Smooth muscle cell (in vitro differentiated cells): ENCODE results near the gene IPCEF1. TPM values are rescaled to one million over a fixed set of nuclear protein-coding genes. Genes with fewer than 3 reads are reported as not detected.

ENCODE experiments used
- DNase-seq: peaks from one replicate; lab custom pipeline; 2025; ENCODE audit not compliant: unreplicated experiment; lab: John Stamatoyannopoulos, UW
- H2AFZ ChIP-seq: fragments of 200-600 bp; sonication (generic); 2 replicates; pipeline ENCODE4 v1.6.0; 2016; ENCODE audit warnings: antibody characterized with exemption, low read depth, mild to moderate bottlenecking
- H3F3A ChIP-seq: fragments of 200-600 bp; sonication (generic); 2 replicates; pipeline ENCODE4 v1.6.0; 2017; ENCODE audit warnings: antibody characterized with exemption, low read depth
- H3K27ac ChIP-seq: fragments of 200-600 bp; sonication (generic); 2 replicates; pipeline ENCODE4 v1.5.1; 2016; ENCODE audit warnings: low read depth, mild to moderate bottlenecking
- H3K27me3 ChIP-seq: fragments of 200-600 bp; sonication (generic); 2 replicates; pipeline ENCODE4 v1.6.1; 2016; ENCODE audit warnings: low read depth, mild to moderate bottlenecking
- H3K36me3 ChIP-seq: fragments of 200-600 bp; sonication (generic); 2 replicates; pipeline ENCODE4 v1.5.1; 2016; ENCODE audit warnings: low read depth
- H3K4me1 ChIP-seq: fragments of 200-600 bp; sonication (generic); 2 replicates; pipeline ENCODE4 v1.5.1; 2016; ENCODE audit warnings: low read depth
- H3K4me2 ChIP-seq: fragments of 200-600 bp; sonication (generic); 2 replicates; pipeline ENCODE4 v1.6.0; 2016; ENCODE audit warnings: mild to moderate bottlenecking
- H3K4me3 ChIP-seq: fragments of 200-600 bp; sonication (generic); 2 replicates; pipeline ENCODE4 v1.5.1; 2016; ENCODE audit warnings: mild to moderate bottlenecking
- H3K79me2 ChIP-seq: fragments of 200-600 bp; sonication (generic); 2 replicates; pipeline ENCODE4 v1.6.0; 2016; ENCODE audit warnings: low read depth, mild to moderate bottlenecking
- H3K9ac ChIP-seq: fragments of 200-600 bp; sonication (generic); 2 replicates; pipeline ENCODE4 v1.6.0; 2016; ENCODE audit warnings: low read depth
- H3K9me3 ChIP-seq: fragments of 200-600 bp; sonication (generic); replicated peaks from 2 replicates; pipeline ENCODE4 v1.5.1; 2016; ENCODE audit warnings: low read depth
- H4K20me1 ChIP-seq: fragments of 200-600 bp; sonication (generic); 2 replicates; pipeline ENCODE4 v1.6.0; 2016; ENCODE audit warnings: low read depth
- WGBS: methylation state at CpG from one replicate; pipeline ENCODE4 v1.1.7; 2016; ENCODE audit warnings: low lambda C conversion rate; 5-methylcytosine and 5-hydroxymethylcytosine counted together
- polyA plus RNA-seq: library from polyadenylated mRNA; unstranded; fragments of >200 nt; fragmentation: Nextera tagmentation; extraction: Ambion mirVana; gene quantifications from 2 replicates; pipeline ENCODE4 v1.2.1, GENCODE V29; 2016
- total RNA-seq: library from RNA; depleted of rRNA; stranded (reverse); fragments of >200 nt; gene quantifications from 2 replicates; pipeline ENCODE4 v1.2.3, GENCODE V29; 2014
- TF ChIP-seq, protein P1 (sequence below): fragments of 200-600 bp; sonication (generic); IDR thresholded peaks from 2 replicates; pipeline ENCODE4 v1.5.1; 2017; ENCODE audit warnings: borderline replicate concordance, mild to moderate bottlenecking, antibody characterized with exemption; ENCODE audit not compliant: insufficient read depth, poor library complexity, severe bottlenecking

The IPCEF1 gene
- total and polyA plus RNA-seq, 2 experiments from 2014 or later = 0.04 TPM; not detected in 1

DNA sequence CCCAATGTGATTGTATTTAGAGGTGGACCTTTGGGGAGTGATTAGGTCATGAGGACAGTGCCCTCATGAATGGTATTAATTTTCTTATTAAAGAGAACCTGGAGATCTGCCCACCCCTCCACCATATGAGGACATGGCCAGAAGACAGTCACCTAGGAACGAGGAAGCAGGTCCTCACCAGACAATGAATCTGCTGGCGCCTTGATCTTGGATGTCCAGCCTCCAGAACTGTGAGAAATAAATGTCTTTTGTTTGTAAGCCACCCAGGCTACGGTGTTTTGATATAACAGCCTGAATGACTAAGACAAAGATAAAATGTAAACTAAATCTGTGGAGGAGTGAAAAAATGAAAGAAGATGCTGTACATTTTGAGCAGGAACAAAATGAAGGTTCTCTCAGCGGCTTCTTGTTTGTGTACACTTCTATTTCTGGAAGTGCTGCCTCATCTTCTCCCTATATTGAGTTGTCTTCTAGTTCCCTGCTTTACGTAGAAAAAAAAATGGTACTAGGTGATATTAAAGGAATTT is 1.5 kb upstream of the IPCEF1 start:
- WGBS = 83% methylated on average over 5 of the region's 5 CpGs
- no peak for DNase-seq
- Histone ChIP-seq H3K27ac (no peak overlapping the region), H3K36me3 (no peaks in the 10 kb centered on the region), H2AFZ (no peak overlapping the region), H3K79me2 (no peaks in the 10 kb centered on the region), H3K4me3 (no peak overlapping the region), H3K27me3 (no peaks in the 10 kb centered on the region), H3K4me2 (no peak overlapping the region), H3K9me3 (no peaks in the 10 kb centered on the region), H3K9ac (no peak overlapping the region), H4K20me1 (no peaks in the 10 kb centered on the region), H3K4me1 (no peaks in the 10 kb centered on the region), H3F3A (no peaks in the 10 kb centered on the region)
- TF ChIP-seq, protein P1, sequence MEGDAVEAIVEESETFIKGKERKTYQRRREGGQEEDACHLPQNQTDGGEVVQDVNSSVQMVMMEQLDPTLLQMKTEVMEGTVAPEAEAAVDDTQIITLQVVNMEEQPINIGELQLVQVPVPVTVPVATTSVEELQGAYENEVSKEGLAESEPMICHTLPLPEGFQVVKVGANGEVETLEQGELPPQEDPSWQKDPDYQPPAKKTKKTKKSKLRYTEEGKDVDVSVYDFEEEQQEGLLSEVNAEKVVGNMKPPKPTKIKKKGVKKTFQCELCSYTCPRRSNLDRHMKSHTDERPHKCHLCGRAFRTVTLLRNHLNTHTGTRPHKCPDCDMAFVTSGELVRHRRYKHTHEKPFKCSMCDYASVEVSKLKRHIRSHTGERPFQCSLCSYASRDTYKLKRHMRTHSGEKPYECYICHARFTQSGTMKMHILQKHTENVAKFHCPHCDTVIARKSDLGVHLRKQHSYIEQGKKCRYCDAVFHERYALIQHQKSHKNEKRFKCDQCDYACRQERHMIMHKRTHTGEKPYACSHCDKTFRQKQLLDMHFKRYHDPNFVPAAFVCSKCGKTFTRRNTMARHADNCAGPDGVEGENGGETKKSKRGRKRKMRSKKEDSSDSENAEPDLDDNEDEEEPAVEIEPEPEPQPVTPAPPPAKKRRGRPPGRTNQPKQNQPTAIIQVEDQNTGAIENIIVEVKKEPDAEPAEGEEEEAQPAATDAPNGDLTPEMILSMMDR = no peak

DNA sequence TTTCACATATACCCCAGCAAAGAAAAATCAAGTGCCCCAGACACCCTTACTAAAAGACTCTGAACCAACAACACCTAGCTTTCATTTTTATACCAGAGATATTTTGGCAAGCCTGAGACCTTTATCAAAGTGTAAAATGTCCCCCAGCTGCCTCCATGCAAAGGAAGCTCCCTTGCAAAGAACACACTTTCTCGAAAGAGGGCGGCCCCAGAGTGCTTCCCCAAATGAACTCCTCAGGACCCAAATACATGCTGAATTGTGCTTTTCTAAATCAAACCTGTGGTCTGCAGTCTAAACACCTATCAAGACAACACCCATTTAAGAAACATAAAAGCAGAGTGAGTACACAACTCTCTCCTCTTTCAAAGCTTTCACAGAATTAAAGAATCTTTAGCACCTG is 490 bp downstream of the IPCEF1 start:
- no peaks in the 10 kb centered on the region for H3K27me3 ChIP-seq
- no peak overlapping the region for H3K27ac ChIP-seq
- H3K4me1 ChIP-seq = no peaks in the 10 kb centered on the region
- no peak overlapping the region for H3K9ac ChIP-seq
- no peaks in the 10 kb centered on the region for H3F3A ChIP-seq
- TF ChIP-seq, protein P1 = no peak
- H3K79me2 ChIP-seq = no peaks in the 10 kb centered on the region
- H3K36me3 ChIP-seq = no peaks in the 10 kb centered on the region
- H2AFZ ChIP-seq = no peak overlapping the region
- H3K4me3 ChIP-seq = no peak overlapping the region
- no peaks in the 10 kb centered on the region for H4K20me1 ChIP-seq
- DNase-seq = no peak
- 95% methylated on average over 2 of the region's 2 CpGs for WGBS
- H3K9me3 ChIP-seq = no peaks in the 10 kb centered on the region
- no peak overlapping the region for H3K4me2 ChIP-seq

DNA sequence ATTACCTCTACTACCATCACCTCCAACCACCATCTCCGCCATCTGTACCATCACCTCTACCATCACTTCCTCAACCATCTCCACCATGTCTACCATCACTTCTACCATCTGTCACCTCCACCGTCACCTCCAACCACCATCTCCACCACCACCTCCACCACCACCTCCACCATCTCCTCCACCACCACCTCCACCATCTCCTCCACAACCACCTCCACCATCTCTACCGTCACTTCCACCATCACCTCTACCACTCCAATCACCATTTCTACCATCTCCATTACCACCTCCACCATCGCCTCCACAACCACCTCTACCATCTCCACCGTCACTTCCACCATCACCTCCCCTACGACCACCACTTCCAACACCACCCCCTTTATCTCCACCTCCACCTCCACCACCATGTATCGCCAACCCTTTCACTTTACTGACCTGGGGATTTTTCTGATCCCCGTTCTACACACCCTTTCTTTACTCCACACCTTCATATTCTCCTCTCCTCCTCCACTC is 2.3 kb downstream of the IPCEF1 start:
- Histone ChIP-seq H3F3A (no peaks in the 10 kb centered on the region), H3K9ac (no peak overlapping the region), H2AFZ (no peak overlapping the region), H3K4me2 (no peak overlapping the region), H3K36me3 (no peaks in the 10 kb centered on the region), H3K79me2 (no peaks in the 10 kb centered on the region), H3K4me1 (no peaks in the 10 kb centered on the region), H4K20me1 (no peaks in the 10 kb centered on the region), H3K9me3 (no peaks in the 10 kb centered on the region), H3K4me3 (no peak overlapping the region), H3K27ac (no peak overlapping the region), H3K27me3 (no peaks in the 10 kb centered on the region)
- TF ChIP-seq, protein P1 = no peak
- 95% methylated on average over 6 of the region's 8 CpGs for WGBS
- no peak for DNase-seq

DNA sequence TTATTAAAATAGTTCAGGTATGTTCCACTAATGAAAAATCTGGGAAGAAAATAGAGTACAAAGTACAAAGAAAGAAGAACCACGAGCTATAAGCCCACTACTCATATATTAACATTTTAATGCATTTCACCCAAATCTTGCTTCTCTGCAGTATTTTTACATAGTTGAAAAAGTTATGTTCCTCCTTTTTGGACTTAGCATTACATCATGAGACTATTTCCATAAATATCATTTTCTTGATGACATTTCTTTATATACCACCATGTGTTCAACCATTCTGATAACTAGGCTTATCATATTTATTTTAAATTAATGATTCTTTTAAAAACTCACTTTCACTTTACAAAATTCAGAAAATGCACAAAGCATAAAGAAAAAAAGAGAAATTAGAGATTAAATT is 3.0 kb downstream of the IPCEF1 start:
- H3K27me3 ChIP-seq = no peaks in the 10 kb centered on the region
- no peaks in the 10 kb centered on the region for H3K4me1 ChIP-seq
- H3K27ac ChIP-seq = no peak overlapping the region
- DNase-seq = no peak
- TF ChIP-seq, protein P1 = no peak
- no peaks in the 10 kb centered on the region for H3K79me2 ChIP-seq
- H3F3A ChIP-seq = no peaks in the 10 kb centered on the region
- H4K20me1 ChIP-seq = no peaks in the 10 kb centered on the region
- H3K9me3 ChIP-seq = no peaks in the 10 kb centered on the region
- no peak overlapping the region for H2AFZ ChIP-seq
- H3K4me3 ChIP-seq = no peak overlapping the region
- no peak overlapping the region for H3K4me2 ChIP-seq
- H3K9ac ChIP-seq = no peak overlapping the region
- WGBS = 91% methylated on average over 1 of the region's 1 CpG
- no peaks in the 10 kb centered on the region for H3K36me3 ChIP-seq
